ENCODE measurements around the gene RFX1.

- TF ChIP-seq CTCF (IDR thresholded peaks at IDR 0.05 in 4 of 5, conservative IDR thresholded peaks at IDR 0.05 in 1 of 5): no peak
- TF ChIP-seq POLR2A (IDR thresholded peaks at IDR 0.05): no peak
Measured at GRCh38 chr19:13952931-13953531, 53.1 kb downstream of the RFX1 start.

All from gastrocnemius medialis (tissue), 4 donors.